MCF 10A (cell line): Measurements from ENCODE around the gene CACNA1S. TPM values are rescaled to one million over a fixed set of nuclear protein-coding genes. Genes with fewer than 3 reads are reported as not detected.

Source experiments
- BruUV-seq: library from RNA; stranded (reverse); fragments of 400-500 nt; replicated peaks from 2 replicates; lab custom pipeline; 2021; lab: Mats Ljungman, UMichigan
- CTCF ChIA-PET: fragments of 300-600 bp; sonication (Branson Sonifier 250); formaldehyde crosslinking; extraction: SDS; loops from one replicate; lab custom pipeline; 2021; ENCODE audit warnings: antibody characterized with exemption, inconsistent platforms; lab: Yijun Ruan, JAX
- POLR2A ChIA-PET: fragments of 300-600, 350-650 bp; sonication (Branson Sonifier 250); formaldehyde crosslinking; extraction: SDS; loops from one replicate; lab custom pipeline; 2020; ENCODE audit warnings: antibody characterized with exemption, inconsistent platforms; lab: Yijun Ruan, JAX
- DNase-seq: peaks from one replicate; pipeline ENCODE4 v3.0.0-alpha.2; 2018; ENCODE audit not compliant: unreplicated experiment
- H3K27ac Mint-ChIP-seq: one replicate; pipeline ENCODE4 v1.8.0; 2022; ENCODE audit warnings: mild to moderate bottlenecking, low read depth, mixed read lengths; ENCODE audit not compliant: unreplicated experiment
- H3K27me3 Mint-ChIP-seq: one replicate; pipeline ENCODE4 v1.8.0; 2022; ENCODE audit warnings: mixed read lengths; ENCODE audit not compliant: insufficient read depth, unreplicated experiment
- H3K36me3 Mint-ChIP-seq: one replicate; pipeline ENCODE4 v1.8.0; 2022; ENCODE audit warnings: mild to moderate bottlenecking, moderate library complexity, mixed read lengths; ENCODE audit not compliant: insufficient read depth, unreplicated experiment
- H3K4me1 Mint-ChIP-seq: one replicate; pipeline ENCODE4 v1.8.0; 2022; ENCODE audit warnings: mixed read lengths; ENCODE audit not compliant: insufficient read depth, unreplicated experiment
- H3K4me3 Mint-ChIP-seq: one replicate; pipeline ENCODE4 v1.8.0; 2022; ENCODE audit warnings: mild to moderate bottlenecking, moderate library complexity, mixed read lengths; ENCODE audit not compliant: unreplicated experiment
- H3K9me3 Mint-ChIP-seq: one replicate; pipeline ENCODE4 v1.8.0; 2022; ENCODE audit warnings: mixed read lengths; ENCODE audit not compliant: unreplicated experiment
- CTCF ChIP-seq: fragments of 200-600 bp; IDR thresholded peaks from one replicate; pipeline ENCODE4 v1.8.0; 2022; ENCODE audit warnings: antibody characterized with exemption, mild to moderate bottlenecking; ENCODE audit not compliant: unreplicated experiment
- intact Hi-C: fragments of 100-400 bp; cut with micrococcal nuclease; formaldehyde crosslinking; loops from 2 replicates; pipeline ENCODE4 v1.14.1; 2022
- total RNA-seq: library from RNA; stranded (reverse); gene quantifications from 2 replicates; pipeline ENCODE4 v1.2.3, GENCODE V29; 2022

Gene CACNA1S
- total RNA-seq, 1 experiment from 2014 or later: not detected

GRCh38 chr1:201138311-201138840 lies 26.1 kb upstream of the CACNA1S start:
- intact Hi-C loops: no loop called here
- DNase-seq: no peak
- Mint-ChIP-seq H3K27ac (no peak overlapping the region), H3K27me3 (no peaks in the 10 kb centered on the region), H3K9me3 (no peaks in the 10 kb centered on the region), H3K4me3 (no peak overlapping the region), H3K4me1 (peaks cover 11% of the 10 kb centered on the region), H3K36me3 (peaks cover 35% of the 10 kb centered on the region)
- BruUV-seq: no TSS peak
- POLR2A ChIA-PET: interaction anchor here (3.2 kb wide), 1 partner anchor 10 kb away, joined by 14 read pairs; no protein-coding TSS in a partner anchor
- CTCF ChIA-PET: interaction anchor here (0.8 to 6.9 kb wide), 9 partner anchors 10 to 235 kb away, joined by 3 to 47 read pairs (median 3); no protein-coding TSS in a partner anchor
- no peak for TF ChIP-seq CTCF

DNA sequence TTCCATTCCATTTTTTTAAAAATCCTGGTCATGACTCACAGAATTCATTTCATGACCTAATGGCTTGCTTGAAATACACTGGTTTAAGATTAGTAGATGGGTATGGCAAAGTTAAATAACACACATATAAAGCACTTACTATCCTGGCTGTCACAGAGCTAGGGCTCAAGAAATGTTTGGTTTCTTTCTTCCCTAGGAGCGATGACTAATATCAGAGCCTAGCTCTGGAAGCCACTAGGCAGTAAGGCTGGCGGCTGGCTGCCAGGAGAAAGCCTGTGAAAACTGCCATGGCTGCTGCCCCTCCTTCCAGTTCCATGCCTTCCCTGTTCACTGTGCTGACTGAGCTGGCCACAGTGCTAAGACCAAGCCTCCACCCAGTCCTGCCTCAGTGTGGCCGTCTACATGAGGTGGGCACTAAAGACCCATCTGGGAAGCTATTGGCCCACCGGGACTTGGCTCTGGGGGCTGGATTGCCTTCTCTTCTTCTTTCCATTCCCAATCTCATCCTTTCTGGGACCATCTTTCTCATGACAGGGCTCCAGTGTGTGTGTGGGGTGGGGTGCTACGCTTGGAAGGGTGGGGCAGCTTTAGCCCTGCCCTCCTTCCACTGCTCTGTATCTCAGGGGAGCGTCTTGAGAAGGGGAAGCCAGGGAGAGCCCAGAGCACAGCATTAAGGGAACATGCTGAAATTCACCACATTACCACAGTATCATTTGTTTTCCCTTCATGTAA lies 25.5 kb upstream of the CACNA1S start:
- H3K36me3 Mint-ChIP-seq: peaks cover 30% of the 10 kb centered on the region
- ChIA-PET CTCF (interaction anchor here (0.5 to 6.9 kb wide), 16 partner anchors 11 to 581 kb away, joined by 3 to 47 read pairs (median 4); no protein-coding TSS in a partner anchor), POLR2A (interaction anchor here (0.6 to 3.2 kb wide), 7 partner anchors 8 to 1469 kb away, joined by 3 to 14 read pairs (median 4); partner anchors contain the start of genes ASCL5 and TMEM9)
- H3K9me3 Mint-ChIP-seq: no peaks in the 10 kb centered on the region
- peak; percentile 78 for DNase-seq
- H3K4me1 Mint-ChIP-seq: peaks cover 11% of the 10 kb centered on the region
- H3K4me3 Mint-ChIP-seq: no peak overlapping the region
- H3K27me3 Mint-ChIP-seq: no peaks in the 10 kb centered on the region
- TF ChIP-seq CTCF: no peak
- H3K27ac Mint-ChIP-seq: no peak overlapping the region
- intact Hi-C loops: no loop called here
- no TSS peak for BruUV-seq

DNA sequence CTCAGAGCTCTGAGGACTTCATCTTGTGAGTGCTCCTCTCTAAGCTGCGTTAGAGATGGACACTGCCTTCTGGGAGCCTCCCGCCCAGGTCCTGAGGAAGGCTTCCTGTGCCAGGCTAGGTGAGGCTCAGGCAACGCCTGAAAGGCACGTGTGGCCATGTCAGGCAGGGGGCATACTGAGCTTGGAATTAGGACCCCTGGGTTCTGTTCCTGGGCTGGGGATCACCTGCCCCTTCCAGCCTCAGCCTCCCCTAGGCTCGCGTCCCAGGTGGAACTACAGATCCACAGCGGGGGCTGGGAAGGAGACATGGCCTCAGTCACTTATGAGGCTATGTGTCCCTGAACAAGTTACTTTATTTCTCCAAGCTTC lies 24.8 kb upstream of the CACNA1S start:
- Mint-ChIP-seq H3K4me3 (no peak overlapping the region), H3K36me3 (peaks cover 28% of the 10 kb centered on the region), H3K4me1 (peaks cover 11% of the 10 kb centered on the region), H3K9me3 (no peaks in the 10 kb centered on the region), H3K27ac (no peak overlapping the region), H3K27me3 (no peaks in the 10 kb centered on the region)
- intact Hi-C loops: no loop called here
- POLR2A ChIA-PET: interaction anchor here (0.6 to 3.2 kb wide), 7 partner anchors 8 to 1470 kb away, joined by 3 to 14 read pairs (median 4); partner anchors contain the start of genes ASCL5, DDX59 and TMEM9
- CTCF ChIA-PET: interaction anchor here (0.6 to 6.9 kb wide), 11 partner anchors 12 to 241 kb away, joined by 3 to 47 read pairs (median 4); no protein-coding TSS in a partner anchor
- TF ChIP-seq CTCF: no peak
- no TSS peak for BruUV-seq
- no peak for DNase-seq
